Measurements from ENCODE around the gene LZTFL1.

Gene LZTFL1

GRCh38 chr3:45817831-45818522 is 23.9 kb downstream of the LZTFL1 start:
- Histone ChIP-seq H3K9ac (ENCODE audit: low read length in 5 of 5) (no peak overlapping the region), H3K4me3 (ENCODE audit: low read depth in 1 of 5, low read length in 5 of 5) (no peak overlapping the region), H3K27ac (ENCODE audit: low read depth, low read length) (no peak overlapping the region), H3K9me3 (ENCODE audit: control insufficient read depth in 5 of 5, low read length in 5 of 5) (peaks cover 0 to 11% (median 3%) of the 10 kb centered on the region in 5 donors), H3K4me1 (ENCODE audit: control insufficient read depth in 5 of 5, insufficient read depth in 5 of 5, low read length in 5 of 5) (peaks cover 0 to 6% (median 0%) of the 10 kb centered on the region in 5 donors), H3K27me3 (ENCODE audit: control insufficient read depth in 5 of 5, insufficient read depth in 4 of 5, low read length in 5 of 5) (no peaks in the 10 kb centered on the region), H3K36me3 (ENCODE audit: control insufficient read depth in 5 of 5, insufficient read depth in 5 of 5, low read length in 5 of 5) (peaks cover 5 to 27% (median 16%) of the 10 kb centered on the region in 5 donors)

- H3K36me3 ChIP-seq (ENCODE audit: control insufficient read depth in 5 of 5, insufficient read depth in 5 of 5, low read length in 5 of 5) = peaks cover 3 to 15% (median 9%) of the 10 kb centered on the region in 5 donors
- H3K9me3 ChIP-seq (ENCODE audit: control insufficient read depth in 5 of 5, low read length in 5 of 5) = peaks cover 0 to 11% (median 3%) of the 10 kb centered on the region in 5 donors
- no peak overlapping the region for H3K9ac ChIP-seq (ENCODE audit: low read length in 5 of 5)
- peaks cover 0 to 6% (median 0%) of the 10 kb centered on the region in 5 donors for H3K4me1 ChIP-seq (ENCODE audit: control insufficient read depth in 5 of 5, insufficient read depth in 5 of 5, low read length in 5 of 5)
- no peak overlapping the region for H3K4me3 ChIP-seq (ENCODE audit: low read depth in 1 of 5, low read length in 5 of 5)
- no peaks in the 10 kb centered on the region for H3K27me3 ChIP-seq (ENCODE audit: control insufficient read depth in 5 of 5, insufficient read depth in 4 of 5, low read length in 5 of 5)
- no peak overlapping the region for H3K27ac ChIP-seq (ENCODE audit: low read depth, low read length)
Observed at GRCh38 chr3:45816544-45816943, 25.4 kb downstream of the LZTFL1 start.

GRCh38 chr3:45814322-45814721 is 27.6 kb downstream of the LZTFL1 start:
- Histone ChIP-seq H3K27ac (ENCODE audit: low read depth, low read length) (no peak overlapping the region), H3K27me3 (ENCODE audit: control insufficient read depth in 5 of 5, insufficient read depth in 4 of 5, low read length in 5 of 5) (no peaks in the 10 kb centered on the region), H3K4me1 (ENCODE audit: control insufficient read depth in 5 of 5, insufficient read depth in 5 of 5, low read length in 5 of 5) (peaks cover 0 to 6% (median 0%) of the 10 kb centered on the region in 5 donors), H3K4me3 (ENCODE audit: low read depth in 1 of 5, low read length in 5 of 5) (no peak overlapping the region), H3K9me3 (ENCODE audit: control insufficient read depth in 5 of 5, low read length in 5 of 5) (peaks cover 0 to 11% (median 3%) of the 10 kb centered on the region in 5 donors), H3K36me3 (ENCODE audit: control insufficient read depth in 5 of 5, insufficient read depth in 5 of 5, low read length in 5 of 5) (peaks cover 0 to 10% (median 3%) of the 10 kb centered on the region in 5 donors), H3K9ac (ENCODE audit: low read length in 5 of 5) (no peak overlapping the region)

- Histone ChIP-seq H3K4me3 (ENCODE audit: low read depth in 1 of 5, low read length in 5 of 5) (no peak overlapping the region), H3K27ac (ENCODE audit: low read depth, low read length) (no peak overlapping the region), H3K36me3 (ENCODE audit: control insufficient read depth in 5 of 5, insufficient read depth in 5 of 5, low read length in 5 of 5) (no peaks in the 10 kb centered on the region), H3K4me1 (ENCODE audit: control insufficient read depth in 5 of 5, insufficient read depth in 5 of 5, low read length in 5 of 5) (no peaks in the 10 kb centered on the region), H3K27me3 (ENCODE audit: control insufficient read depth in 5 of 5, insufficient read depth in 4 of 5, low read length in 5 of 5) (no peaks in the 10 kb centered on the region), H3K9ac (ENCODE audit: low read length in 5 of 5) (no peak overlapping the region), H3K9me3 (ENCODE audit: control insufficient read depth in 5 of 5, low read length in 5 of 5) (no peaks in the 10 kb centered on the region)
Observed at GRCh38 chr3:45807681-45808540, 34.0 kb downstream of the LZTFL1 start.

- H3K9me3 ChIP-seq (ENCODE audit: control insufficient read depth in 5 of 5, low read length in 5 of 5) = no peaks in the 10 kb centered on the region
- H3K9ac ChIP-seq (ENCODE audit: low read length in 5 of 5) = no peak overlapping the region
- no peaks in the 10 kb centered on the region for H3K36me3 ChIP-seq (ENCODE audit: control insufficient read depth in 5 of 5, insufficient read depth in 5 of 5, low read length in 5 of 5)
- no peaks in the 10 kb centered on the region for H3K27me3 ChIP-seq (ENCODE audit: control insufficient read depth in 5 of 5, insufficient read depth in 4 of 5, low read length in 5 of 5)
- no peak overlapping the region for H3K4me3 ChIP-seq (ENCODE audit: low read depth in 1 of 5, low read length in 5 of 5)
- H3K27ac ChIP-seq (ENCODE audit: low read depth, low read length) = no peak overlapping the region
- no peaks in the 10 kb centered on the region for H3K4me1 ChIP-seq (ENCODE audit: control insufficient read depth in 5 of 5, insufficient read depth in 5 of 5, low read length in 5 of 5)
Observed at GRCh38 chr3:45807133-45807532, 34.8 kb downstream of the LZTFL1 start.

- Histone ChIP-seq H3K4me3 (ENCODE audit: low read depth in 1 of 5, low read length in 5 of 5) (no peak overlapping the region), H3K27ac (ENCODE audit: low read depth, low read length) (no peak overlapping the region), H3K4me1 (ENCODE audit: control insufficient read depth in 5 of 5, insufficient read depth in 5 of 5, low read length in 5 of 5) (no peaks in the 10 kb centered on the region), H3K27me3 (ENCODE audit: control insufficient read depth in 5 of 5, insufficient read depth in 4 of 5, low read length in 5 of 5) (no peaks in the 10 kb centered on the region), H3K9me3 (ENCODE audit: control insufficient read depth in 5 of 5, low read length in 5 of 5) (no peaks in the 10 kb centered on the region), H3K36me3 (ENCODE audit: control insufficient read depth in 5 of 5, insufficient read depth in 5 of 5, low read length in 5 of 5) (no peaks in the 10 kb centered on the region), H3K9ac (ENCODE audit: low read length in 5 of 5) (no peak overlapping the region)
Observed at GRCh38 chr3:45806072-45806471, 35.8 kb downstream of the LZTFL1 start.

- no peaks in the 10 kb centered on the region for H3K4me1 ChIP-seq (ENCODE audit: control insufficient read depth in 5 of 5, insufficient read depth in 5 of 5, low read length in 5 of 5)
- H3K9me3 ChIP-seq (ENCODE audit: control insufficient read depth in 5 of 5, low read length in 5 of 5) = no peaks in the 10 kb centered on the region
- no peak overlapping the region for H3K4me3 ChIP-seq (ENCODE audit: low read depth in 1 of 5, low read length in 5 of 5)
- peaks cover 6 to 18% (median 15%) of the 10 kb centered on the region in 5 donors for H3K27me3 ChIP-seq (ENCODE audit: control insufficient read depth in 5 of 5, insufficient read depth in 4 of 5, low read length in 5 of 5)
- H3K36me3 ChIP-seq (ENCODE audit: control insufficient read depth in 5 of 5, insufficient read depth in 5 of 5, low read length in 5 of 5) = no peaks in the 10 kb centered on the region
- no peak overlapping the region for H3K9ac ChIP-seq (ENCODE audit: low read length in 5 of 5)
- no peak overlapping the region for H3K27ac ChIP-seq (ENCODE audit: low read depth, low read length)
Observed at GRCh38 chr3:45803252-45803935, 38.5 kb downstream of the LZTFL1 start.

GRCh38 chr3:45802146-45802545 is 39.8 kb downstream of the LZTFL1 start:
- H3K27ac ChIP-seq (ENCODE audit: low read depth, low read length) = no peak overlapping the region
- H3K4me1 ChIP-seq (ENCODE audit: control insufficient read depth in 5 of 5, insufficient read depth in 5 of 5, low read length in 5 of 5) = no peaks in the 10 kb centered on the region
- no peaks in the 10 kb centered on the region for H3K36me3 ChIP-seq (ENCODE audit: control insufficient read depth in 5 of 5, insufficient read depth in 5 of 5, low read length in 5 of 5)
- no peak overlapping the region for H3K4me3 ChIP-seq (ENCODE audit: low read depth in 1 of 5, low read length in 5 of 5)
- peaks cover 16 to 29% (median 23%) of the 10 kb centered on the region in 5 donors for H3K27me3 ChIP-seq (ENCODE audit: control insufficient read depth in 5 of 5, insufficient read depth in 4 of 5, low read length in 5 of 5)
- H3K9me3 ChIP-seq (ENCODE audit: control insufficient read depth in 5 of 5, low read length in 5 of 5) = no peaks in the 10 kb centered on the region
- no peak overlapping the region for H3K9ac ChIP-seq (ENCODE audit: low read length in 5 of 5)

GRCh38 chr3:45800611-45801010 is 41.3 kb downstream of the LZTFL1 start:
- H3K4me1 ChIP-seq (ENCODE audit: control insufficient read depth in 5 of 5, insufficient read depth in 5 of 5, low read length in 5 of 5) = peaks cover 0 to 13% (median 11%) of the 10 kb centered on the region in 5 donors
- H3K27me3 ChIP-seq (ENCODE audit: control insufficient read depth in 5 of 5, insufficient read depth in 4 of 5, low read length in 5 of 5) = peaks cover 28 to 45% (median 38%) of the 10 kb centered on the region in 5 donors
- no peaks in the 10 kb centered on the region for H3K9me3 ChIP-seq (ENCODE audit: control insufficient read depth in 5 of 5, low read length in 5 of 5)
- no peak overlapping the region for H3K4me3 ChIP-seq (ENCODE audit: low read depth in 1 of 5, low read length in 5 of 5)
- H3K9ac ChIP-seq (ENCODE audit: low read length in 5 of 5) = no peak overlapping the region
- H3K36me3 ChIP-seq (ENCODE audit: control insufficient read depth in 5 of 5, insufficient read depth in 5 of 5, low read length in 5 of 5) = no peaks in the 10 kb centered on the region
- no peak overlapping the region for H3K27ac ChIP-seq (ENCODE audit: low read depth, low read length)
